HepG2 (cell line): ENCODE data around the gene CCDC73. TPM values are rescaled to one million over a fixed set of nuclear protein-coding genes. Genes with fewer than 3 reads are reported as not detected.

Experiments
- ADNP ChIP-seq: sonication (generic); formaldehyde crosslinking; IDR thresholded peaks from 2 replicates; pipeline ENCODE4 v1.4.0; 2020; ENCODE audit warnings: missing genetic modification reagents
- AKAP8 ChIP-seq: sonication (generic); formaldehyde crosslinking; IDR thresholded peaks from 2 replicates; pipeline ENCODE4 v1.5.1; 2020; ENCODE audit warnings: mild to moderate bottlenecking, missing genetic modification reagents
- CCDC6 ChIP-seq: sonication (generic); formaldehyde crosslinking; IDR thresholded peaks from 2 replicates; pipeline ENCODE4 v1.8.1; 2022; ENCODE audit warnings: mild to moderate bottlenecking, missing genetic modification reagents, moderate library complexity
- CEBPZ ChIP-seq: IDR thresholded peaks from 2 replicates; pipeline ENCODE4 v1.6.1; 2012; ENCODE audit warnings: low read length, improper control_type of control experiment
- EHMT2 ChIP-seq: fragments of 200-600 bp; sonication (generic); IDR thresholded peaks from 2 replicates; pipeline ENCODE4 v1.7.0; 2017; ENCODE audit warnings: antibody characterized with exemption, low read depth, low read length, borderline replicate concordance
- ELF3 ChIP-seq: IDR thresholded peaks from 2 replicates; pipeline ENCODE4 v1.6.1; 2016; ENCODE audit warnings: missing genetic modification reagents, missing compliant biosample characterization
- GRHL1 ChIP-seq: sonication (generic); formaldehyde crosslinking; conservative IDR thresholded peaks from 2 replicates; pipeline ENCODE4 v1.8.0; 2022; ENCODE audit warnings: missing genetic modification reagents
- IKZF4 ChIP-seq: sonication (generic); formaldehyde crosslinking; IDR thresholded peaks from 2 replicates; pipeline ENCODE4 v1.5.1; 2020; ENCODE audit warnings: borderline replicate concordance, mild to moderate bottlenecking, low read depth, missing genetic modification reagents; ENCODE audit errors: not compliant biosample characterization
- KLF11 ChIP-seq: IDR thresholded peaks from 2 replicates; pipeline ENCODE4 v1.6.1; 2016; ENCODE audit warnings: missing compliant biosample characterization
- MATR3 ChIP-seq: sonication (generic); formaldehyde crosslinking; IDR thresholded peaks from 2 replicates; pipeline ENCODE4 v1.4.0; 2020; ENCODE audit warnings: missing genetic modification reagents
- NPAS2 ChIP-seq: sonication (generic); formaldehyde crosslinking; IDR thresholded peaks from 2 replicates; pipeline ENCODE4 v1.8.0; 2022; ENCODE audit warnings: mild to moderate bottlenecking, missing genetic modification reagents, borderline replicate concordance
- PHF8 ChIP-seq: sonication (generic); formaldehyde crosslinking; IDR thresholded peaks from 2 replicates; pipeline ENCODE4 v1.5.0; 2020; ENCODE audit warnings: missing genetic modification reagents
- REPIN1 ChIP-seq: sonication (generic); formaldehyde crosslinking; IDR thresholded peaks from 2 replicates; pipeline ENCODE4 v1.8.0; 2022; ENCODE audit warnings: missing genetic modification reagents, low read depth, mild to moderate bottlenecking, borderline replicate concordance
- RFX3 ChIP-seq: IDR thresholded peaks from 2 replicates; pipeline ENCODE4 v1.6.1; 2016; ENCODE audit warnings: missing biosample characterization, missing genetic modification reagents
- RFXAP ChIP-seq: sonication (generic); formaldehyde crosslinking; IDR thresholded peaks from 2 replicates; pipeline ENCODE4 v1.4.0; 2020; ENCODE audit warnings: missing genetic modification reagents, borderline replicate concordance
- SOX6 ChIP-seq, 2 experiments: fragments of 450-650 bp in 1 of 2; sonication (generic) in 1 of 2; formaldehyde crosslinking in 1 of 2; IDR thresholded peaks; 2 replicates each; pipeline versions ENCODE4 v1.4.0 to v1.6.1; 2017 to 2020; ENCODE audit warnings: antibody characterized with exemption in 1 of 2, mild to moderate bottlenecking in 1 of 2, missing genetic modification reagents in 1 of 2
- STAG1 ChIP-seq: sonication (generic); formaldehyde crosslinking; IDR thresholded peaks from 2 replicates; pipeline ENCODE4 v1.4.0; 2020; ENCODE audit warnings: missing genetic modification reagents
- TCF7L2 ChIP-seq: IDR thresholded peaks from 2 replicates; pipeline ENCODE4 v1.6.1; 2011; ENCODE audit warnings: mild to moderate bottlenecking, low read depth, low read length, moderate library complexity
- THAP11 ChIP-seq: IDR thresholded peaks from 2 replicates; pipeline ENCODE4 v1.6.1; 2016; ENCODE audit warnings: missing biosample characterization, missing genetic modification reagents
- TRAFD1 ChIP-seq: sonication (generic); formaldehyde crosslinking; IDR thresholded peaks from 2 replicates; pipeline ENCODE4 v1.5.1; 2020; ENCODE audit warnings: missing genetic modification reagents, mild to moderate bottlenecking, borderline replicate concordance
- ZNF383 ChIP-seq: sonication (generic); formaldehyde crosslinking; IDR thresholded peaks from 2 replicates; pipeline ENCODE4 v1.4.0; 2020; ENCODE audit warnings: missing genetic modification reagents, mild to moderate bottlenecking, borderline replicate concordance
- ZNF543 ChIP-seq: sonication (generic); formaldehyde crosslinking; IDR thresholded peaks from 2 replicates; pipeline ENCODE4 v1.4.0; 2020; ENCODE audit warnings: mild to moderate bottlenecking, missing genetic modification reagents
- ZNF761 ChIP-seq: sonication (generic); formaldehyde crosslinking; conservative IDR thresholded peaks from 2 replicates; pipeline ENCODE4 v1.4.0; 2020; ENCODE audit warnings: mild to moderate bottlenecking, missing genetic modification reagents
- polyA plus RNA-seq, 8 experiments: library from polyadenylated mRNA; depleted of rRNA in 3 of 8; stranded (reverse) in 7 of 8; unstranded in 1 of 8; fragments of >200 nt; fragmentation: Illumina TruSeq in 4 of 8; extraction: Trizol in 4 of 8; gene quantifications; 2 replicates each; pipeline versions ENCODE4 v1.2.1 to v1.2.3, GENCODE V29; 2011 to 2016; ENCODE audit warnings: low read depth in 4 of 8, missing spikeins in 1 of 8, mixed read lengths in 1 of 8; ENCODE audit not compliant: insufficient read depth in 1 of 8
- total RNA-seq, 5 experiments: library from RNA; depleted of rRNA; stranded (reverse); fragments of >200 nt; fragmentation: Illumina TruSeq; extraction: Trizol; gene quantifications; 2 replicates each; pipeline ENCODE4 v1.2.3, GENCODE V29; 2016; ENCODE audit warnings: low read depth in 1 of 5

CCDC73 gene
- total and polyA plus RNA-seq, 2 of the 13 experiments (the other 11 are each of a cell fraction or from before 2014, with no cell fraction given): 0.01 to 0.11 TPM

- TF ChIP-seq REPIN1 (CRISPR knock-in tag): no peak
- no peak for TF ChIP-seq ZNF383
- no peak for TF ChIP-seq CEBPZ
- no peak for TF ChIP-seq ELF3 (CRISPR knock-in tag)
- TF ChIP-seq SOX6 (IDR thresholded peaks at IDR 0.05): no peak
- TF ChIP-seq SOX6 (CRISPR knock-in tag; IDR thresholded peaks at IDR 0.05): 0 out of 2 replicates have a peak, but pooled peaks have one; percentile 9
- no peak for TF ChIP-seq STAG1 (CRISPR knock-in tag)
- TF ChIP-seq ADNP (CRISPR knock-in tag): no peak
- no peak for TF ChIP-seq IKZF4 (CRISPR knock-in tag)
- TF ChIP-seq ZNF543: no peak
- TF ChIP-seq KLF11 (CRISPR knock-in tag): 0 out of 2 replicates have a peak, but pooled peaks have one; percentile 12
- TF ChIP-seq RFX3 (CRISPR knock-in tag): no peak
- TF ChIP-seq PHF8 (CRISPR knock-in tag): peak; percentile 52; the same call in 1 of the 2 replicates
- no peak for TF ChIP-seq AKAP8 (CRISPR knock-in tag)
- no peak for TF ChIP-seq RFXAP (CRISPR knock-in tag)
- TF ChIP-seq EHMT2: no peak
- no peak for TF ChIP-seq TCF7L2
- peak; percentile 51; the same call in 1 of the 2 replicates for TF ChIP-seq CCDC6
- TF ChIP-seq NPAS2 (CRISPR knock-in tag): no peak
- TF ChIP-seq GRHL1 (CRISPR knock-in tag): no peak
- TF ChIP-seq ZNF761 (CRISPR knock-in tag): no peak
- TF ChIP-seq MATR3: no peak
- TF ChIP-seq THAP11 (CRISPR knock-in tag): no peak
- TF ChIP-seq TRAFD1: no peak
These were observed 35.4 kb upstream of the CCDC73 start, which contains the start of gene PRRG4 (continued) for GRCh38 chr11:32829680-32830412.
